Tracheal epithelial cell (primary cell): ENCODE results near the gene FAM107A. TPM values are rescaled to one million over a fixed set of nuclear protein-coding genes. Genes with fewer than 3 reads are reported as not detected.

ENCODE experiments used
- total RNA-seq: library from RNA; depleted of rRNA; stranded (reverse); fragments of >200 nt; gene quantifications from 2 replicates; pipeline ENCODE4 v1.2.1, GENCODE V29; 2014

The FAM107A gene, protein sequence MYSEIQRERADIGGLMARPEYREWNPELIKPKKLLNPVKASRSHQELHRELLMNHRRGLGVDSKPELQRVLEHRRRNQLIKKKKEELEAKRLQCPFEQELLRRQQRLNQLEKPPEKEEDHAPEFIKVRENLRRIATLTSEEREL
- total RNA-seq: 0.24 TPM in 1 of 2 replicates, not detected in the other

GRCh38 chr3:58577269-58577821, at the start of gene FAM107A:
Gene FAM107A, minus strand, starts transcription at chr3:58577391. Its CDS starts 7,531 bp downstream, at chr3:58569860.

GRCh38 chr3:58536501-58537411, 40.4 kb downstream of the FAM107A start, which contains the start of gene ACOX2:
Gene ACOX2, minus strand, starts transcription at chr3:58537190. Its CDS starts 2,084 bp downstream, at chr3:58535106.

Other genes starting within 250 kb of the FAM107A start
- gene PXK, start 244.5 kb downstream of the FAM107A start, total RNA-seq: 18.6 and 27.9 TPM in 2 replicates
- gene PDHB, start 143.6 kb downstream of the FAM107A start, total RNA-seq: 40.5 and 60.2 TPM in 2 replicates
- 3.4 and 4.9 TPM in 2 replicates for gene KCTD6, start 85.3 kb downstream of the FAM107A start, total RNA-seq
- gene ACOX2, start 40.2 kb downstream of the FAM107A start, total RNA-seq: under 0.01 TPM in 1 of 2 replicates, not detected in the other
- gene FAM3D, start 89.4 kb upstream of the FAM107A start, total RNA-seq: 0.72 and 4.5 TPM in 2 replicates